Measurements from ENCODE around the gene ZFP91.

DNA sequence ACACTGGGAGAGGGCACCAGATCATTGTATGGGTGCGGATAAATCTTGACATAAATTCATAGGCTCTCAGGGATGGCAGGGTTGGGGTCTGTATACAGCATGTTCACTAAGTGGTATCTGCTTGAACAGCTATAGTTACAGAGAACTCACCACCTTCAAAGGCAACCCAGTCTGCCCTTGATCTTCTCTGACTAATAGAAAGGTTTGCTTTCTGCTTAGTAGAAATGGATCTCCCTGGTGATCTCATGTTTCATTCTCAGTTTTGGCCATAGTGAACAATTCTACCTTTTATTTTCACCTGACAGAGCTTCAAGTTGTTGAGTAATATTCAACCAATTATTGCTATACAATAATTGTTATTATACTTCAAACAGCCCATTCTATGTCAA is 76.0 kb downstream of the ZFP91 start:
- TF ChIP-seq ZNF384 (IDR thresholded peaks at IDR 0.05) (no peak), ARNT (IDR thresholded peaks at IDR 0.05) (no peak), HDGF (IDR thresholded peaks at IDR 0.05; ENCODE audit: borderline replicate concordance) (no peak), SP1 (IDR thresholded peaks at IDR 0.05) (no peak), TARDBP (IDR thresholded peaks at IDR 0.05) (no peak), SUZ12 (IDR thresholded peaks at IDR 0.05) (no peak), FOXA1 (IDR thresholded peaks at IDR 0.05) (no peak), ELF4 (IDR thresholded peaks at IDR 0.05) (no peak)
- TF ChIP-seq, protein P1, sequence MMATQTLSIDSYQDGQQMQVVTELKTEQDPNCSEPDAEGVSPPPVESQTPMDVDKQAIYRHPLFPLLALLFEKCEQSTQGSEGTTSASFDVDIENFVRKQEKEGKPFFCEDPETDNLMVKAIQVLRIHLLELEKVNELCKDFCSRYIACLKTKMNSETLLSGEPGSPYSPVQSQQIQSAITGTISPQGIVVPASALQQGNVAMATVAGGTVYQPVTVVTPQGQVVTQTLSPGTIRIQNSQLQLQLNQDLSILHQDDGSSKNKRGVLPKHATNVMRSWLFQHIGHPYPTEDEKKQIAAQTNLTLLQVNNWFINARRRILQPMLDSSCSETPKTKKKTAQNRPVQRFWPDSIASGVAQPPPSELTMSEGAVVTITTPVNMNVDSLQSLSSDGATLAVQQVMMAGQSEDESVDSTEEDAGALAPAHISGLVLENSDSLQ (IDR thresholded peaks at IDR 0.05), result no peak
